Measurements from ENCODE around the gene MED25.

Gene MED25

GRCh38 chr19:49807058-49807903 is 10.8 kb upstream of the MED25 start:
- TF ChIP-seq, protein P1, sequence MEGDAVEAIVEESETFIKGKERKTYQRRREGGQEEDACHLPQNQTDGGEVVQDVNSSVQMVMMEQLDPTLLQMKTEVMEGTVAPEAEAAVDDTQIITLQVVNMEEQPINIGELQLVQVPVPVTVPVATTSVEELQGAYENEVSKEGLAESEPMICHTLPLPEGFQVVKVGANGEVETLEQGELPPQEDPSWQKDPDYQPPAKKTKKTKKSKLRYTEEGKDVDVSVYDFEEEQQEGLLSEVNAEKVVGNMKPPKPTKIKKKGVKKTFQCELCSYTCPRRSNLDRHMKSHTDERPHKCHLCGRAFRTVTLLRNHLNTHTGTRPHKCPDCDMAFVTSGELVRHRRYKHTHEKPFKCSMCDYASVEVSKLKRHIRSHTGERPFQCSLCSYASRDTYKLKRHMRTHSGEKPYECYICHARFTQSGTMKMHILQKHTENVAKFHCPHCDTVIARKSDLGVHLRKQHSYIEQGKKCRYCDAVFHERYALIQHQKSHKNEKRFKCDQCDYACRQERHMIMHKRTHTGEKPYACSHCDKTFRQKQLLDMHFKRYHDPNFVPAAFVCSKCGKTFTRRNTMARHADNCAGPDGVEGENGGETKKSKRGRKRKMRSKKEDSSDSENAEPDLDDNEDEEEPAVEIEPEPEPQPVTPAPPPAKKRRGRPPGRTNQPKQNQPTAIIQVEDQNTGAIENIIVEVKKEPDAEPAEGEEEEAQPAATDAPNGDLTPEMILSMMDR (IDR thresholded peaks at IDR 0.05; ENCODE audit: borderline replicate concordance, control extremely low read depth, extremely low read depth, insufficient read depth, missing control alignments): no peak
- no peak for DNase-seq (ENCODE audit: low spot score)
- in situ Hi-C loops (cut with MboI; ENCODE audit: low sequenced_read_pairs, unreplicated experiment): no loop called here

DNA sequence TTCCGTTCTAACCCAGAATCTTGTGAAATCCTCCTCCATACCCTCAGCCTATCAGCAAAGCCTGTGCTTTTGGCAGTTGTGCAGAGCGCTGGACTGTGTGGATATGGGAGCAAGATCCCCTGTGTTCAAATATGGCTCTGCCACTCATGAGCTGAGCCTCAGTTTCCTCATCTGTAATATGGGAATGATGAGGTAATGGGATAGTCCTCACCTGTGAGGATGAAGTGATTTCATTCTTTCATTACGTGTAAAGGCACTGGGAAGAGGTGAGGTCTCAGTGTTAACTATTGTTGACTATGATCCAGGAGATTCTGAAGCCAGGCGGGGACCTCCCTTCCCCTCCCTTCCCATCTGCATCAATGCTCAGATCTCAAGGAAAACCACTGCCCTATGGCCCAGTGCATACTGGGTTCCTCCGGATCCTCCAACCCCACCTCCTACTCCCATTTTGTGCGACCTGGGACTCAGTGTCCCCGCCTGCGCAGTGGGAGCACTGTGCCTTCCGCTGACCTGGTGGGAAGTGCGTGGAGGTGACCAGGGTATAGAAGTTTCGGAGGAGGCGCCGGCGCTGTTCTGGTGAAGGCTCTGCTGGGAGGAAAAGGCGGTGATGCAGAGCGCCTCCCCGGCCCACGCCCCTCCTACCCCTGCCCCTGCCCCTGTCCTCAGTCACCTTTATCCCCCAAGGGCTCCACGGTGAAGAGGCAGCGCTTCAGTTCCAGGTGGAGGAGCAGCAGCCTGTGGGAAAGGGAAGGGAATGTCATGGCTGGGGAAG is 10.0 kb upstream of the MED25 start:
- DNase-seq (ENCODE audit: low spot score): no peak

GRCh38 chr19:49808711-49809159 is 9.4 kb upstream of the MED25 start:
- DNase-seq (ENCODE audit: low spot score): peak; percentile 91
- in situ Hi-C loops (cut with MboI; ENCODE audit: low sequenced_read_pairs, unreplicated experiment): no loop called here
- TF ChIP-seq, protein P1 (IDR thresholded peaks at IDR 0.05; ENCODE audit: borderline replicate concordance, control extremely low read depth, extremely low read depth, insufficient read depth, missing control alignments): no peak

More for the DNA sequence above, 10.0 kb upstream of the MED25 start:
- TF ChIP-seq, protein P1 (IDR thresholded peaks at IDR 0.05; ENCODE audit: borderline replicate concordance, control extremely low read depth, extremely low read depth, insufficient read depth, missing control alignments): no peak
- in situ Hi-C loops (cut with MboI; ENCODE audit: low sequenced_read_pairs, unreplicated experiment): no loop called here

DNA sequence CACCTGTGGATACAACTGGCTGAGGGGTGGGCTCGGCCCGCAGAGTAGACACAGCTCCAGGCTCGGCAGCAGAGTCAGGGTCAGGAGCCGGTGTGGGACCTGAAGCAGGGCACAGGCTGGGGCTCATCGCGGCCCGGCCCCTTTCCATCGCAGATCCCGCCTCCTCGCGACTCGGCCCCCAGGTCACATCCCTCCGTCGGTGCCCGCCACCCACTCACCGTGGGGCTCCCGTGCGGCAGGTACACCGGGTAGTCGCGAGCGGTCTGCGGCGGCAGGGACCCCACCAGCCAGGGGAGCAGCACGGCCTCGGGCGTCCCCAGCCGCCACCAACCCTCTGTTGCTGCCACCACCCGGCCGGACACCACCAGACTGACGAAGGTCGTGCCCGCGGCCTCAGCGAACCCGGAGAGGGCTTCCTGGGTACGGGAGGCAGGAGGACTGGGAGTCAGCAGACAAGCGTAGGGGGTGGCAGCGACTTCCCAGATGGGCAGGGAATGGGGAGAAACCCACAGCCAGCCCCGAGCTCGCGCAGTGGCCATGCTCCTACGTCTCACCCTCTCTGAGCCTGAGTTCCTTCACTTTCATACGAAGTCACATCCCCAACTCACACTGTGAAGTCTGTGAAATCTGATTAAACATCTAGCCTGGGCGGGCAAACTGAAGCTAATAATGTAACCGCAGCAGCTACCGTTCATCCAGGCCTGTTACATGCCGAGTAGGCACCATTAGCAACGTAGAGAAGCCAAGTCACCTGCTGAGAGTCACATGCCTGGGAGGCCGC is 8.7 kb upstream of the MED25 start:
- no peak for DNase-seq (ENCODE audit: low spot score)
- TF ChIP-seq, protein P1 (IDR thresholded peaks at IDR 0.05; ENCODE audit: borderline replicate concordance, control extremely low read depth, extremely low read depth, insufficient read depth, missing control alignments): peak; percentile 15
- in situ Hi-C loops (cut with MboI; ENCODE audit: low sequenced_read_pairs, unreplicated experiment): no loop called here

DNA sequence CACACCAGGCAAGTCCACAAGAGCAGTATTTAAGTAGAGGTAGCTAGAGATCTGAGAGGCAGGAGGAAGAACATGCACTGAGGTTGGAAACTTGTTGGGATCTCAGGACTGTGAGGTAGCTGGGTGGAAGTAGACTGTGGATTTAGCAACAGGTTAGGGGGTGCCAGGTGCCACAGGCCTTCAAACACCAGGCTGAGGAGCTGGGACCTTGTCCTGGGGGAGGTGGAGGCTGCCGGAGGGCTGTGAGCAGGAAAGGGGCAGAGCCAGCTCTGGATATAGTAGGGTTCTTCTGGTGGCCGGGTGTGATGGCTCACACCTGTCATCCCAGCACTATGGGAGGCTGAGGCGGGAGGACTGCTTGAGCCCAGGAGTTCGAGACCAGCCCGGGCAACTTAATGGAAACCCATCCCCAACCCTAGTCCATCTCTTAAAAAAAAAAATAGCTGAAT is 8.1 kb upstream of the MED25 start:
- TF ChIP-seq, protein P1 (IDR thresholded peaks at IDR 0.05; ENCODE audit: borderline replicate concordance, control extremely low read depth, extremely low read depth, insufficient read depth, missing control alignments): no peak
- in situ Hi-C loops (cut with MboI; ENCODE audit: low sequenced_read_pairs, unreplicated experiment): no loop called here

DNA sequence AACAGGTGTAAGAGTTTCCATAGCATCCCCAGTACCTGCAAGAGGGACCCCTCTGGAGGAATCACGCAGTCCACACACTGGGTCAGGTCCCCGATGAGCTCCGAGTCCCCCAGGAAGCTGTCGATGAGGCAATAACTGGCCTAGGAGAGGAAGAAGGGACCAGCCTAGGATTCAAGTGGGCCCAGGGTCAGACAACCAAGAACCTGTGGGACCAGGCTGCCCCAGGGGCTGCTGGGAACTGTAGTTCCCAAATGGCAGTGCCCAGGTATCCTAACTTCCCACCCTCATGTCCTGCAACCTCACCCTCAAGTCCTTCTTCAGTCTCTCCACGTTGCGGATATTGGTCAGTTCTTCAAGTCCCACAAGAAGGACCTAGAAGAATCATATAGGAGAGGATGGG is 6.8 kb upstream of the MED25 start:
- TF ChIP-seq, protein P1 (IDR thresholded peaks at IDR 0.05; ENCODE audit: borderline replicate concordance, control extremely low read depth, extremely low read depth, insufficient read depth, missing control alignments): no peak
- in situ Hi-C loops (cut with MboI; ENCODE audit: low sequenced_read_pairs, unreplicated experiment): no loop called here

More for the DNA sequence above, 8.1 kb upstream of the MED25 start:
- no peak for DNase-seq (ENCODE audit: low spot score)

More for the DNA sequence above, 6.8 kb upstream of the MED25 start:
- no peak for DNase-seq (ENCODE audit: low spot score)
